ENCODE data around the gene COP1.

The COP1 gene

DNA sequence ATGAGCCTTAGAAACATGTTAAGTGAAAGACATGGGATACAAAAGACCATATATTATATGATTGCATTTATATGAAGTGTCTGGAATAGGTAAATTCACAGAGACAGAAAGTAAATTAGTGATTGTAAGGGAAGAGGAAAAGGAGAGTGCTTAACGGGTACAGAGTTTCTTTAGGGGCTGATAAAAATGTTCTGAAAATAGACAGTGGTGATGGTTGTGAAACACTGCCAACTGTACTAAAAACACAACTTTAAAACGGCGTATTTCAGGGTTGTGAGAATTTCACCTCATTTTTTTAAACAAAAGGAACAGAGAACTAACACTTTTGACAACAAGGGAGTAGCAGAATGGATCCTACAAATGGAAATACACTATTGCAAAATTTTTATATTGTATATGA lies 13.4 kb downstream of the COP1 start:
- H3K4me3 ChIP-seq (ENCODE audit: low read depth, low read length) = no peak overlapping the region
- no peak overlapping the region for H2AK5ac ChIP-seq (ENCODE audit: low read length)
- no peak overlapping the region for H3K9ac ChIP-seq (ENCODE audit: low read length)
- no peaks in the 10 kb centered on the region for H3K4me1 ChIP-seq (ENCODE audit: control insufficient read depth in 1 of 2, insufficient read depth in 2 of 2, low read length in 2 of 2)
- no peak overlapping the region for H3K4me2 ChIP-seq (ENCODE audit: low read length)
- no peak overlapping the region for H3K18ac ChIP-seq (ENCODE audit: low read length)
- H3K79me2 ChIP-seq (ENCODE audit: control insufficient read depth, insufficient read depth, low read length, poor library complexity) = peaks cover 6% of the 10 kb centered on the region
- H3K27me3 ChIP-seq (ENCODE audit: insufficient read depth, low read length) = no peaks in the 10 kb centered on the region
- H4K8ac ChIP-seq (ENCODE audit: low read depth, low read length) = no peak overlapping the region
- no peak for DNase-seq
- H3K9me3 ChIP-seq (ENCODE audit: insufficient read depth, low read depth, low read length) = no peaks in the 10 kb centered on the region
- no peak overlapping the region for H3K27ac ChIP-seq (ENCODE audit: low read depth, low read length)
- peak overlapping the region; percentile 46 for H3K4ac ChIP-seq (ENCODE audit: low read depth, low read length)
- no peaks in the 10 kb centered on the region for H3K79me1 ChIP-seq (ENCODE audit: low read length)
- H4K12ac ChIP-seq (ENCODE audit: low read depth, low read length) = no peak overlapping the region
- no peak overlapping the region for H3K14ac ChIP-seq (ENCODE audit: low read length)
- H3K36me3 ChIP-seq (ENCODE audit: control insufficient read depth in 1 of 2, insufficient read depth in 2 of 2, low read length in 2 of 2) = no peaks in the 10 kb centered on the region
- H2BK12ac ChIP-seq (ENCODE audit: low read length) = no peak overlapping the region
- H2BK5ac ChIP-seq (ENCODE audit: low read depth, low read length, poor library complexity) = no peak overlapping the region
- H4K91ac ChIP-seq (ENCODE audit: low read depth, low read length) = no peak overlapping the region
- H3K23ac ChIP-seq (ENCODE audit: low read length) = no peak overlapping the region
- WGBS (ENCODE audit: extremely low coverage, insufficient coverage, insufficient read length) = no CpG with 5 or more reads among the region's 3 CpGs
- no peak overlapping the region for H2AFZ ChIP-seq (ENCODE audit: insufficient read depth, low read length, poor library complexity)
- no peak overlapping the region for H2BK120ac ChIP-seq (ENCODE audit: insufficient read depth, low read length, poor library complexity)

GRCh38 chr1:176193023-176193422 lies 14.1 kb downstream of the COP1 start:
- H3K9ac ChIP-seq (ENCODE audit: low read length) = no peak overlapping the region
- WGBS (ENCODE audit: extremely low coverage, insufficient coverage, insufficient read length) = no CpG with 5 or more reads among the region's 1 CpG

GRCh38 chr1:176188604-176189003 lies 18.5 kb downstream of the COP1 start:
- DNase-seq = no peak

More at GRCh38 chr1:176193023-176193422, 14.1 kb downstream of the COP1 start:
- H3K4me3 ChIP-seq (ENCODE audit: low read depth, low read length) = no peak overlapping the region
- no peaks in the 10 kb centered on the region for H3K4me1 ChIP-seq (ENCODE audit: control insufficient read depth in 1 of 2, insufficient read depth in 2 of 2, low read length in 2 of 2)
- no peaks in the 10 kb centered on the region for H3K27me3 ChIP-seq (ENCODE audit: insufficient read depth, low read length)
- no peak overlapping the region for H2BK5ac ChIP-seq (ENCODE audit: low read depth, low read length, poor library complexity)
- H3K23ac ChIP-seq (ENCODE audit: low read length) = no peak overlapping the region
- H3K79me1 ChIP-seq (ENCODE audit: low read length) = no peaks in the 10 kb centered on the region
- no peak overlapping the region for H2BK120ac ChIP-seq (ENCODE audit: insufficient read depth, low read length, poor library complexity)
- H4K91ac ChIP-seq (ENCODE audit: low read depth, low read length) = no peak overlapping the region
- no peak overlapping the region for H3K4ac ChIP-seq (ENCODE audit: low read depth, low read length)
- no peaks in the 10 kb centered on the region for H3K9me3 ChIP-seq (ENCODE audit: insufficient read depth, low read depth, low read length)
- no peak overlapping the region for H4K12ac ChIP-seq (ENCODE audit: low read depth, low read length)
- DNase-seq = no peak
- H3K27ac ChIP-seq (ENCODE audit: low read depth, low read length) = no peak overlapping the region
- no peak overlapping the region for H4K8ac ChIP-seq (ENCODE audit: low read depth, low read length)
- H3K4me2 ChIP-seq (ENCODE audit: low read length) = no peak overlapping the region
- no peak overlapping the region for H2AK5ac ChIP-seq (ENCODE audit: low read length)
- peaks cover 6% of the 10 kb centered on the region for H3K79me2 ChIP-seq (ENCODE audit: control insufficient read depth, insufficient read depth, low read length, poor library complexity)
- no peak overlapping the region for H2AFZ ChIP-seq (ENCODE audit: insufficient read depth, low read length, poor library complexity)
- no peaks in the 10 kb centered on the region for H3K36me3 ChIP-seq (ENCODE audit: control insufficient read depth in 1 of 2, insufficient read depth in 2 of 2, low read length in 2 of 2)
- no peak overlapping the region for H3K18ac ChIP-seq (ENCODE audit: low read length)
- no peak overlapping the region for H2BK12ac ChIP-seq (ENCODE audit: low read length)
- H3K14ac ChIP-seq (ENCODE audit: low read length) = no peak overlapping the region

GRCh38 chr1:176187001-176187400 lies 20.1 kb downstream of the COP1 start:
- WGBS (ENCODE audit: extremely low coverage, insufficient coverage, insufficient read length) = no CpG with 5 or more reads among the region's 3 CpGs

More at GRCh38 chr1:176188604-176189003, 18.5 kb downstream of the COP1 start:
- WGBS (ENCODE audit: extremely low coverage, insufficient coverage, insufficient read length) = no CpG with 5 or more reads among the region's 2 CpGs
- Histone ChIP-seq H2BK5ac (ENCODE audit: low read depth, low read length, poor library complexity) (no peak overlapping the region), H3K36me3 (ENCODE audit: control insufficient read depth in 1 of 2, insufficient read depth in 2 of 2, low read length in 2 of 2) (peaks cover 0 to 2% of the 10 kb centered on the region in 2 experiments), H3K14ac (ENCODE audit: low read length) (no peak overlapping the region), H3K4ac (ENCODE audit: low read depth, low read length) (peak overlapping the region; percentile 43), H2BK12ac (ENCODE audit: low read length) (no peak overlapping the region), H3K4me2 (ENCODE audit: low read length) (no peak overlapping the region), H4K8ac (ENCODE audit: low read depth, low read length) (no peak overlapping the region), H3K4me3 (ENCODE audit: low read depth, low read length) (no peak overlapping the region), H2AFZ (ENCODE audit: insufficient read depth, low read length, poor library complexity) (no peak overlapping the region), H3K79me2 (ENCODE audit: control insufficient read depth, insufficient read depth, low read length, poor library complexity) (peaks cover 3% of the 10 kb centered on the region), H2AK5ac (ENCODE audit: low read length) (no peak overlapping the region), H4K12ac (ENCODE audit: low read depth, low read length) (no peak overlapping the region), H3K27ac (ENCODE audit: low read depth, low read length) (no peak overlapping the region), H2BK120ac (ENCODE audit: insufficient read depth, low read length, poor library complexity) (no peak overlapping the region), H3K9me3 (ENCODE audit: insufficient read depth, low read depth, low read length) (no peaks in the 10 kb centered on the region), H4K91ac (ENCODE audit: low read depth, low read length) (no peak overlapping the region), H3K27me3 (ENCODE audit: insufficient read depth, low read length) (no peaks in the 10 kb centered on the region), H3K23ac (ENCODE audit: low read length) (no peak overlapping the region), H3K79me1 (ENCODE audit: low read length) (no peaks in the 10 kb centered on the region), H3K4me1 (ENCODE audit: control insufficient read depth in 1 of 2, insufficient read depth in 2 of 2, low read length in 2 of 2) (peaks cover 0 to 1% of the 10 kb centered on the region in 2 experiments), H3K9ac (ENCODE audit: low read length) (no peak overlapping the region), H3K18ac (ENCODE audit: low read length) (no peak overlapping the region)

More at GRCh38 chr1:176187001-176187400, 20.1 kb downstream of the COP1 start:
- no peak overlapping the region for H3K9ac ChIP-seq (ENCODE audit: low read length)
- no peak overlapping the region for H3K14ac ChIP-seq (ENCODE audit: low read length)
- no peak overlapping the region for H2BK12ac ChIP-seq (ENCODE audit: low read length)
- H4K12ac ChIP-seq (ENCODE audit: low read depth, low read length) = no peak overlapping the region
- no peaks in the 10 kb centered on the region for H3K27me3 ChIP-seq (ENCODE audit: insufficient read depth, low read length)
- H3K4me2 ChIP-seq (ENCODE audit: low read length) = no peak overlapping the region
- no peak overlapping the region for H3K4me3 ChIP-seq (ENCODE audit: low read depth, low read length)
- H2BK5ac ChIP-seq (ENCODE audit: low read depth, low read length, poor library complexity) = no peak overlapping the region
- H3K79me1 ChIP-seq (ENCODE audit: low read length) = no peaks in the 10 kb centered on the region
- H3K23ac ChIP-seq (ENCODE audit: low read length) = no peak overlapping the region
- peaks cover 0 to 2% of the 10 kb centered on the region in 2 experiments for H3K36me3 ChIP-seq (ENCODE audit: control insufficient read depth in 1 of 2, insufficient read depth in 2 of 2, low read length in 2 of 2)
- no peak overlapping the region for H4K8ac ChIP-seq (ENCODE audit: low read depth, low read length)
- H3K27ac ChIP-seq (ENCODE audit: low read depth, low read length) = no peak overlapping the region
- H3K79me2 ChIP-seq (ENCODE audit: control insufficient read depth, insufficient read depth, low read length, poor library complexity) = peaks cover 3% of the 10 kb centered on the region
- H3K9me3 ChIP-seq (ENCODE audit: insufficient read depth, low read depth, low read length) = no peaks in the 10 kb centered on the region
- H2AK5ac ChIP-seq (ENCODE audit: low read length) = no peak overlapping the region
- no peak overlapping the region for H2AFZ ChIP-seq (ENCODE audit: insufficient read depth, low read length, poor library complexity)
- no peak overlapping the region for H4K91ac ChIP-seq (ENCODE audit: low read depth, low read length)
- DNase-seq = no peak
- no peak overlapping the region for H2BK120ac ChIP-seq (ENCODE audit: insufficient read depth, low read length, poor library complexity)
- peaks cover 0 to 1% of the 10 kb centered on the region in 2 experiments for H3K4me1 ChIP-seq (ENCODE audit: control insufficient read depth in 1 of 2, insufficient read depth in 2 of 2, low read length in 2 of 2)
- no peak overlapping the region for H3K4ac ChIP-seq (ENCODE audit: low read depth, low read length)
- no peak overlapping the region for H3K18ac ChIP-seq (ENCODE audit: low read length)

All from trophoblast cell (in vitro differentiated cells and primary cell).